Activated CD4-positive, CD25-positive, alpha-beta regulatory T cell treated with anti-CD3 and anti-CD28 coated beads, Interleukin-2, amount 50 U/mL, for 72 hours (primary cell): ENCODE results near the gene ZNF157.
A peak's percentile ranks its signal among the peaks of the same experiment; 100 is the strongest.
"Not testable (repeated sequence)": the region's sequence is repeated elsewhere in the genome, so short reads cannot be mapped to it uniquely, and the experiment has no call there.

Experiments used
- DNase-seq: peaks from one replicate; pipeline ENCODE4 v3.0.0; 2021

Gene ZNF157

DNA sequence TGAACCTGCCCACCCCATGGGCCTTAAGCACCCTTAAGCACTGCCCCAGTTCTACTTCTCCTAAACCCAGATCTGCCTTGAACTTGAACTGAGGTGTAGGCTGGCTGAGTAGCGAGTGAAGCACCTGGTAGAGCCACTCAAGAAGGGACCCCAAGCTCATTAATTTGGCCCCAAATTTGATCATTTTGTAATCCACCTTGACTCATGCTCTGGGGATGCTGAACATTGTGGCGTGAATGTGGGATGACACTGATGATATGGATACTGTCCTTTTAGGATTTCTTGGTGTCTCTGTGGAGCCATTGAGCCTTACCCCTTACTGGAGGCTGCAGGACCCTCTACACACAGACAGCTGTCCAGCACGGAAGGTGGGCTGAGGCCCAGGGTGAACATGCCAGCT lies at the start of gene ZNF157:
Gene ZNF157, plus strand, starts transcription at position 301 of the 400 bp plus-strand sequence. Its CDS starts 91 bp downstream, at position 392.
- DNase-seq, result no peak

DNA sequence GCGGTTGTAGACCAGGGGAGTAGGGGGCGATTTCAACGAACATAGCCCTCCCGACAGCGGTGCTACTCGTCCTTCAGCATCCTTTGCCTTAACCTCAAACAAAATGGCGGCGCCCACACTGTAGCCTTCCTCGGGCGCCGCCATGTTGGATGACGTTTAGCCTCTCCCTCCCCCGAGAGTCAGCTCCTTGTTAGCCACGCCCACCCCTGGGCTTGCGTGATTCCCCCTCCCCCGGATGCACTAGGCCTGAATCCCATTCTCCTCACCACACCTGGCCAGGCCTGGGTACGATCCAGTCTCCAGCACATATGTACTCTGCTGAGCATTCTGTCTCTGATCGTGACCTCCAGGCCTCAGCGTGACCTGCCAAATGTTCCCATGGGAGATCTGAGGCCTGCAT lies 49.0 kb upstream of the ZNF157 start:
- DNase-seq, result no peak

DNA sequence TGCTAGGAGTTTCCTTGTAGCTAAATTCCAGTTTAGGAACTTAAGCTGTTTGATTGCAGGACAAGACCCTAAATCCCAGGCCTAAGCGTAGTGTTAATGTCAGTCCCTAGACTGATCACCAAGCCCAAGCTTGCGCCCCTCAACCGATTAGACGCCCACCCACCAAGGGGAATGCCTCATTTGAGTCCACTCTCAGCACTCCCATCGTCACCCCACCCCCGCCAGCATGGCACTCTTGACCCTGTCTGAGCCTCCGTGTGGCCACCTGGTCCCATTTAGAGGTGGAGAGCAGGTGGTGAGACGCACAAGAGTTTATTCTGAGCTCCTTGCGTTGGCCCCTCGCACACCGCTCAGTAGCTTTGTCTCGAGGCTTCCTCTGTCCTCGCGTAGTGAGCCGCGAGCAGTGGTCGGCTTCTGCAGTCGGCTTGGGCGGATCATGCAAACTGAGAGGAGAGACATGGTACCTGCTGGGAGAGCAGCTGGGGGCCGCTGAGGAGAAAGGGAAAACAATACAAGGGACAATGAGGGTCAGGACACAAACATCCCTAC lies 48.5 kb upstream of the ZNF157 start:
- DNase-seq, result no peak

DNA sequence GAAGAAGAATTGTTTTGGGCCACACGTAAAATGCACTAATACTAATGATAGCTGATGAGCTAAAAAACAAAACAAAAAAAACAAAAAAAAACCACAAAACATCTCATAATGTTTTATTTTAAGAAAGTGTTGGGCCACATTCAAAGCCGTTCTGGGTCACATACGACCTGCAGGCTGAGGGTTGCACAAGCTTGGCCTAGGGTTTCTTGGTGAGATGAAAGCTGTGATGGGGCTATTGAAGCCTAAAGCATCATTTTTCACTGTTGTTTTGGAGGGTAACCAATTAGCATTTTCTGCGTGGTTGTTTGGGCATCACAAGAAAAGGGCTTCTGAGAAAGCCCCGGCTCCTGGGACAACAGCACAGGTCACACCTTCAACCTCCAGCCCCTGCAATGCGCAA lies 42.5 kb upstream of the ZNF157 start:
- DNase-seq, result no peak

DNA sequence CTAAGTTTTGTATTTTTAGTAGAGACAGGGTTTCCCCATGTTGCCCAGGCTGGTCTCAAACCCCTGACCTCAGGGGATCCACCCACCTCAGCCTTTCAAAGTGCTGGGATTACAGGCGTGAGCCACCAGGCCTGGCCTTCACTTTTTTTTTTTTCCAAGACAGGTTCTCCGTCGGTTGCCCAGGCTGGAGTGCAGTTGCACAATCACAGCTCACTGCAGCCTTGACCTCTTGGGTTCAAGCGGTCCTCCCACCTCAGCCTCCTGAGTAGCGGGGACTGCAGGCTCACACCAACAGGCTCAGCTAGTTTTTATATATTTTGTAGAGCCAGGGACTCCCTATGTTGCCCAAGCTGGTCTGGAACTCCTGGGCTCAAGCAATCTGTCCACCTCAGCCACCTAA lies 37.6 kb upstream of the ZNF157 start:
- DNase-seq, result not testable (repeated sequence)

DNA sequence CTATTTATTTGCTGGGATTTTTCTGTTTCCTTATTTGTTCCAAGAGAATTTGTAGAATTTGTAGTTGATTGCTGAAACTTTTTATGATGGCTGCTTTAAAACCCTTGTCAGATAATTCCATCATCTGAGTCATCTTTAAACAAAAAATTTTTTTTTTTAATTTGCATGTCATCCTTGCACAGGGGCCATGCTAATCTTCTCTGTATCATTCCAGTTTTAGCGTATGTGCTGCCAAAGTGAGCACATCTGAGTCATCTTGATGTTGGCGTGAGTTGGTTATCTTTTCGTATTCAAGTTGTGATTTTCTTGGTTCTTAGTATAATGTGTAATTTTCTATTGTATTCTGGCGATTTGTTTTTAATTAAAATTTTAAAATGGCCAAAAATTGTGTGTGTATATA lies 18.7 kb upstream of the ZNF157 start:
- no peak for DNase-seq

DNA sequence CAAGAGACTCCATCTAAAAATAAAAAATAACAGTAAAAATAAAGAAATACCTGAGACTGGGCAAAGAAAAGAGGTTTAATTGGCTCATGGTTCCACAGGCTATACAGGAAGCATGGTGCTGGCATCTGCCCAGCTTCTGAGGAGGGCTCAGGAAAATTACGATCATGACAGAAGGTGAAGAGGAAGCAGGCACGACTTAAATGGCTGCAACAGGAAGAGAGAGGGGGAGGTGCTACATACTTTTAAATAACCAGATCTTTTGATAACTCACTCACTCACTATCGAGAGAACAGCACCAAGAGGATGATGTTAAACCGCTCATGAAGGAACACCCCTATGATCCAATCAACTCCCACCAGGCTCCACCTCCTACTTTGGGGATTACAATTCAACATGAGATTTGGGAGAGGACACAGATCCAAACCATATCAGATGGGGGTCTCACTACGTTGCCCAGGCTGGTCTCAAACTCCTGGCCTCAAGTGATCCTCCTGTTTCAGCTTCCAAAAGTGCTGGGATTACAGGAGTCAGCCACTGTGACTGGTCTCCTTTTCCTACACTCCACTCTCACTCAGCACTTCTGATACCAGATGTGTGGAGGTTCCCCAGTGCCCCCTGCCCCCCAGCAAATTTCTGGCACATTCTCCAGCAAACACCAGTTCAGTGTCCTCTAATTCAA lies 11.9 kb upstream of the ZNF157 start:
- DNase-seq, result no peak

DNA sequence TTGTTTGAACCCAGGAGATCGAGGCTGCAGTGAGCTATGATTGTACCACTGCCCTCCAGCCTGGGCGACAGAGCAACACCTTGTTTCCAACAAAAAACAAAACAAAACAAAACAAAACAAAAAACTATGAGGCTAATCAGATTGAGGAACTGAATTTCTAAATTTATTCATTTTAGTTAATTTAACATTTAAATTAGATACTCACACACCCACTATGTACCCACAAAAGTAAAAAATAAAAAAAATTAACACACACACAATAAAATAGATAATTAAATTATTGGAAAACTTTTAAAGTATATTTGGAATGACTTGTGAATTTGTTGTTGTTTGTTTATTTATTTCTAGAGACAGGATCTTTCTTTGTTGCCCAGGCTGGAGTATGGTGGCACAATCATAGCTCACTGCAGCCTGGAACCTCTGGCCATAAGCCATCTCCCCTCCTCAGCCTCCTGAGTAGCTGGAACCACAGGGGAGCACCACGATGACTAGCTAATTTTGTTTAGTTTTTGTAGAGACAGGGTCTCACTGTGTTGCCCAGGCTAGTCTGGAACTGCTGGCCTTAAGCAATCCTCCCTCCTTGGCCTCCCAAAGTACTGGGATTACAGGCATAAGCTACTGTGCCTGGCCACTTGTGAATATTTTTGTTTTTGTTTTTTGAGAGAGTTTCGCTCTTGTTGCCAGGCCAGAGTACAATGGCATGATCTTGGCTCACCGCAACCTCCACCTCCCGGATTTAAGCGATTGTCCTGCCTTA lies 9.8 kb upstream of the ZNF157 start:
- DNase-seq, result no peak

DNA sequence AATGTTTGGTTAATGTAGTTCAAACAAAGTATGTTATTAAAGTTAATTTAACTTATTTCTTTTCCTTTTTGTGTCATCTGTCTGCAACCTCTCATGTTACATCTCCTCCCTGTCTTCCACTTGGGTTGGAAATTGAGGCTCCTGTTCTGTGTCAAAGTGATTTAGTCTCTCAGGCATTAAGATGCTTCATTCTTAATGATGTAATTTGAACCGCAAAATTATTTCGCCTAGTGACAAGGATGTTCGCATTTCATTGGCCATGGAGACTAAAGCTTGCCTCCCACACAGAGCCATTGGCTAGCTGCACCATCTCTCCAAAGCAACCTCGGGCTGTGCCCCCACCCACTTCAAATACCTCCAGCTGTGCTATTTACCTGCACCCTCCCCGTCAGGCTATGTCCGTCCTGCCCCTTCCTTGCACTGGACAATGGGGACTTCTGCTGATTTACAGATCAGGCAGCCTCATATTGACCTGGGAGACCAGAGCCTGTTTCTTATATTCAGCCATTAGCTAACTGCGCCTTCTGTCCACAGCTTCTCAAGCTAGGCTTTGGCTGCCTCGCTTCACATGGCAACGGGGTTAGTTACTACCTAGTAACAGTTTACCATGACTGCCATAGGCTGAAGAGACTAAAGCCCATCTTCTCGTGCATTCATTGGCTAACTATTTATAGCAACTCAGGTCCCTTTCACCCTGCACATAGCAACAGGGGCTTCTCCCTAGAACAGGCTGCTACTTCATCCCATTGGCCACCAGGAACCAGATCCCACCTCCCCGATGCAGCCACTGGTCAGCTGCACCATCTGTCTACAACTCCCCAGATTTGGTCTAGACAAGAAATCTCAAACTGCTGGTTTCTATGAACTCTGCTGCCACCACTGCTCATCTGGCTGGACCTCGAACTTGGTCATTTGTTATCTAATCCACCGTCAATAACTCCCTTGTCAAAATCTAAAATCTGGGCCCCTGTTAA lies 8.6 kb upstream of the ZNF157 start:
- DNase-seq, result no peak

DNA sequence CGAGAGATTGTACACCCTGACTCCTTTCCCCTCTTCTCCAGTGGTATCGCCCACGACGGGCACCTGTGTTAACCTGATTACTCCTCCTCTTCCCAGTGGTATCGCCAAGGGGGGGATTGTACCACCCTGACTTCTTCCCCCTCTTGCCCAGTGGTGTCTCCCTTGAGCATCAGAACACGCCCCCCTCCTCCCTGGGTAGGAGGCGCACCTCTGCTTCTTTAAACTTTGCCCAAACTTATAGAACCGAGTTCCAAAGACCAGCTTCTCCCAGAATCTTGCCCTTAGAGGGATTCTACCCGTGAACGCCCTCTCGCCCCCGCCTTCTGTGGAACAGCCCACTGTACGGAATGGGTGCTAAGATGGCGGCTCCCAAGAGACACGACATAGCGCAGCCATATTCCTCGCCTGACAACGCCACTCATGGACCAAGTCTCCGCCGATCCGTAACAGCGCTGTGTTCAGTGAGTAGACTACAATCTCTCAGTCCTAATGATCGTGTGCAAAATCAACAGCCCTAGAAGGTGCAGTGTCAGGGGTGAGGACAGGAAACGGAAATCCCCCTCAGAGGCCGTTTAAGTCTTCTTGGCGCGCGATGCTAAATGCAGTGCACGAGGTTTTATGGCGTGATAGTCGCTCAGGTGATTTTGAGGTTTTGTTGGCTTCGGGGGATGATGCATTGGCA lies 4.2 kb upstream of the ZNF157 start:
- peak; percentile 63 for DNase-seq

DNA sequence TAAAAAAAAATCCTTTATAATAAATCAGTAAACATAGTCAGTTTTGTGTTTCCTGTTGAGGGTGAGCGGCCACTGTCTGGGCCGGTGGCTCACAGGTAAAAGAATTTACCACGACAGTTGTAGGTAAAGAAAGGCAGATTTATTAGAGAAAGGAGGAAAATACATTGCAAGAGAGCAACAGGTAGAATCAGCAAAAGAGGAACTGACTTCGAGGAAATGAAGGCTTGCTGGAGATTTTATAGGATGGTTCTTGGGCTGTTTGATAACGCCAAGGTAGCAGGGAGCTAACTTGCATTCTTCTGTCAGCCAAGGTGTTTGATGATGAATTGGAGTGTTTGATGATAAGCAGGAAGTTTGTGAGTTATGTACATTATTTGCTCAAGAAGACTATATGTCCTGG lies 2.8 kb downstream of the ZNF157 start:
- no peak for DNase-seq

DNA sequence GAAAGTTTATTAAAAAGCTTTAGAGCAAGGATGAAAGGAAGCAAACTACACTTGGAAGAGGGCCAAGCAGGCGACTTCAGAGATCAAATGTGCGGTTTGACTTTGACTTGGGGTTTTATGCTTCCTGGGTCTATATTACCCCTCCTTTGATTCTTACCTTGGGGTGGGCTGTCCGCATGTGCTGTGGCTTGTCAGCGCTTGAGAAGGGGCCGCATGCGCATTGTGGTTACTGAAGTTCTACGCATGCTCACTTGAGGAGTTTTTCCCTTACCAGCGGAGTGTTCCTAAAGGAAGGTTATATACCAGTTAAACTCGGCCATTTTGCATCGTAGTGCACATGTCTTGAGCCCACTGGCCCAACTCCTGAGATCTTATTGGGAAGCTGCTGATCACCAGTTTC lies 9.9 kb downstream of the ZNF157 start:
- DNase-seq, result peak; percentile 41

DNA sequence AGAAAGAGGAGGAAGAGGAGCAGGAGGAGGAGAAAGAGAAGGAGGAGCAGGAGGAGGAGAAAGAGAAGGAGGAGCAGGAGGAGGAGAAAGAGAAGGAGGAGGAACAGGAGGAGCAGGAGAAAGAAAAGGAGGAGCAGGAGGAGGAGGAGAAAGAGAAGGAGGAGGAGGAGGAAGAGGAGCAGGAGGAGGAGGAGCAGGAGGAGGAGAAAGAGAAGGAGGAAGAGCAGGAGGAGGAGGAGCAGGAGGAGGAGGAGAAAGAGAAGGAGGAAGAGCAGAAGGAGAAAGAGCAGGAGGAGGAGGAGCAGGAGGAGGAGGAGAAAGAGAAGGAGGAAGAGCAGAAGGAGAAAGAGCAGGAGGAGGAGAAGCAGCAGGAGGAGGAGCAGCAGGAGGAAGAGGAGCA lies 10.5 kb downstream of the ZNF157 start:
- DNase-seq, result not testable (repeated sequence)

DNA sequence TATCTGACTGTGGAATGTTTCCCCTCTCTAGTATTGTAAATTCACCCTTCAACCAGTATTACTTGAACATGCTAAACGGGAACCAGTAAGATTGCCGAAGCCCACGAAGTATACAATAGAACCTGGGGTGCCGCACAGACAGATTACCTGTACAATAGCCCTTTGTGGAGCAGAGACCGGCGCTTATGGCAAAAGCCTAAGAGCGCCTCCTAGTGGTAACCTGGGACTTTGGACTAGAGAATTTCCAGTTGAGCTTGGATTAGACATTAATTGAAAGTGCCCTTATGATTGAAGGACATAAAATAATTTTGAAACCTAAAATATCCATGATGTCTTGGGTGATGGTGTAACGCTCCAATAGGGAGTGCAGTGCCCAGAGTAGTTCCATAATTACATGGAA lies 14.1 kb downstream of the ZNF157 start:
- peak; percentile 68 for DNase-seq

DNA sequence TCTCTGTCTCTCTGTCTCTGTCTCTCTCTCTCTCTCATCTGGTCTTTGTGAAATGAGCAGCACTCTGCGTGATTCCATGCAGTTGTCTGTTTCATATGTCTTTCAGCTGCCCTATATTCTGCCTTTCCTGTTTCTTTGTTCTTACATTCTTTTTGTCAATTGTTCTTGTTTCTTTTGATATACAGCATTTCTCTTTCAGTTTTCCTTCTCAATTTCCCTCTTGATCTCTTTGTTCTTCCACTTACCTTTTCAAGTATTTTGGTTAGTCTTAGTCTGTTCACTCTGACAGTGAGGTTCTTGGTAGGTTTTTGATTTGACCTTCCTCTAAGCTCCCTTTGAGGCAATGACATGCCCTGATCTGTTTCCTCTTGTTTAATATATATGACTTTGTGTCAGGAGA lies 20.4 kb downstream of the ZNF157 start:
- DNase-seq, result no peak

DNA sequence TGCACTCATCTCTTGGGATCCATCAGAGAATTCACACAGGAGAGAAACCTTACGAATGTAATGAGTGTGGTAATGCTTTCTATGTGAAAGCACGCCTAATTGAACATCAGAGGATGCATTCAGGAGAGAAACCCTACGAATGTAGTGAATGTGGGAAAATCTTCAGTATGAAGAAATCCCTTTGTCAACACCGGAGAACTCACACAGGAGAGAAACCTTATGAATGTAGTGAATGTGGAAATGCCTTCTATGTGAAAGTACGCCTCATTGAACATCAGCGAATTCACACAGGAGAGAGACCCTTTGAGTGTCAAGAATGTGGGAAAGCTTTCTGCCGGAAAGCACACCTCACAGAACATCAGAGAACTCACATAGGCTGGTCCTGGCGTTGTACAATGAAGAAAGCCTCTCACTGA lies 42.8 kb downstream of the ZNF157 start:
- no peak for DNase-seq

DNA sequence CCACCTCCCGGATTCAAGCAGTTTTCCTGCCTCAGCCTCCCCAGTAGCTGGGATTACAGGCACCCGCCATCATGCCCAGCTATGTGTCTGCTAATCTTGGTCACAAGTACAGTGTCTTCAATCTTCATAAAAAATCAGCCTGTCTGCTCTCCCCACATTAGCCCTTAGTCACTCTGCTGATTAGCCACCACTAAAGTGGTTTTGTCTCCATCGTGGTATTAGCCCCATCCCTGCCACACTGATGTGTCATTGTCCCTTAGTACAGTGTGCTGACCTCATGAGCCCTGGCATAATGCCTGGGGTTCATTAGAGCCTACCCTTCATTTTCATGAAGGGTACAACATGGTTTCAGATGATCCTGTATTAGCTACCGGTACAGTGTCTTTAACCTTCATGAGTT lies 49.9 kb downstream of the ZNF157 start:
- no peak for DNase-seq

DNA sequence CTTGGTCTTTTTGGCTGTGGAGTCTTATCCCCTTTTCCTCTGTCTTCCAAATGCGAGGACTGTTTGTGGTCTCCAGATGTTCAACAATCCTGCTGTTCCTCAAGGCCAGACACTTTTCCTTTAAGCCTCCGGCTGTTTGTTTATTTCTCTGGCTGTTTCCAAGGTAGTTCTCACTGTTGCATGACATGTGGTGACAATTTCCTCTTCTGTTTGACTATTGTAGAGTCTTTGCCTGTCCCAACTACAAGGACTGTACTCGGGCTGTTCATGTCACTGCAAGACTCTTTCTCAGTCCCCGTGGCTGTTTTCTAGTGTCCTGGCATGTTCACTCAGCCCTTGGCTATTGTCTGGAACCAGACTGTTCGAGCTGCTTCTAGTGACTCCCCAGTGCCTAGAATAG lies 50.6 kb downstream of the ZNF157 start:
- DNase-seq, result no peak

DNA sequence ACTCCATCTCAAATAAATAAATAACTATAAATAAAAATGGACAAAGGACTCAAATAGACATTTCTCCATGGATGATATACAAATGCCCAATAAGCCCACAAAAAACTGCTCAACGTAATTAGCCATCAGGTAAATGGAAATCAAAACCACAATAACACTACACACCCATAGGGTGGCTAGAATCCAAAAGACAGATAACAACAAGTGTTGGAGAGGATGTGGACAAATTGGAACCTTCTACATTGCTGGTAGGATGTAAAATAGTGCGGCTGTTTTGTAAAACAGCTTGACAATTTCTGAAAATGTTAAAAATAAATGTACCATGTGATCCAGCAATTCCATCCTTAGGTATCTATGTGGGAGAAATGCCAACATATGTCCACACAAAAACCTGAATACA lies 52.1 kb downstream of the ZNF157 start:
- DNase-seq, result no peak

DNA sequence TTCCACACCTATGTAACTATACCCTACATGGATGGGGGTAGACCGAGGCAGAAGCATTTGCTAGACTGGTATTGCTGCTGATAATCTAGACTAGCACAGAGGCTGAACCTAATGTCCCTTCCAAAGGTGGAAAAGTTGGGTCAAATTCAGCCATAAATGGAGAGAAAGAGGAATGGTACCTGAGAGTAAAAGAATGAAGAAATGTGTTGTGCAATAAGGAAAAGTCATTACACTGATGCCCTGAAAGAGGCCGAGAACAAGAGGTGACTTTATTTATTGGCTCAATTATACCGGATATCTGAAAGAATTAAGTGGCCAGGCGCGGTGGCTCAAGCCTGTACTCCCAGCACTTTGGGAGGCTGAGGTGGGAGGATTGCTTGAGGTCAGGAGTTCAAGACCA lies 60.5 kb downstream of the ZNF157 start:
- DNase-seq, result no peak

DNA sequence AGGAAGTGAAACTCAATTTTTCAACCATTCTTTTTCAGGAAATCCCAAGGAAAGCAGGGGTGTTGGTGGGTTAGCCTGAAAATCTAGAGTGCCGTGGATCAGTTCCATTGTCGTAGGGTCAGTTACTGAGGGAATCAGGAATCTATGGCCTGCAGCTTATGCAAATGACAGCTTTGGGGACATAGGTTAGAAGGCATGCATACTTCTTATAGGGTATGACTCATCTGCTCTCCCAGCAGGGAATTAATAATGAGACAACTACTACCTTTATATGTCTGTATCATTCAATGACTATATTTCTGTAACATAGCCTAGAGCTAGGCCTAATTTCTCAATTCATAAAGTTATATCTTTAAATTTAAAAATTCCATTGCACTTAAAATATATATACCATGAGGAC lies 76.1 kb downstream of the ZNF157 start:
- no peak for DNase-seq

DNA sequence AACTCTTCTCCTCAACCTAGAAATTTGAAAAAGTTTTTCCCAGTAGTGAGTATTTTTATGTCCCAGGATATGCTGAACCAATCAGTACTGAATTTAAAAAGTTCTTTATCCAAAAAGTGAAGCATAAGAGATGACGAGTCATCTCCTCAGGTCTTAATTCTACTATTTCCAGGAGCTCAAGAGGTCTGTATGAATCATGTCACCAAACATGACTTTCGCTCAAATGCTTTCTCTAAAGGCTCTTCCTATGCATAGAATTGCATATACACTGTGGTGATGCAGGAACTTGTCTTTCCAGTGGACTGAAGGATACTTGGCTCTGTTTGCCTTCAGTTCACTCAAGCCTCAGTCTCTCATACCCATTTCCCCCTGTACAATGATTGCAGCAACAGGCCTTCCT lies 76.6 kb downstream of the ZNF157 start:
- no peak for DNase-seq

DNA sequence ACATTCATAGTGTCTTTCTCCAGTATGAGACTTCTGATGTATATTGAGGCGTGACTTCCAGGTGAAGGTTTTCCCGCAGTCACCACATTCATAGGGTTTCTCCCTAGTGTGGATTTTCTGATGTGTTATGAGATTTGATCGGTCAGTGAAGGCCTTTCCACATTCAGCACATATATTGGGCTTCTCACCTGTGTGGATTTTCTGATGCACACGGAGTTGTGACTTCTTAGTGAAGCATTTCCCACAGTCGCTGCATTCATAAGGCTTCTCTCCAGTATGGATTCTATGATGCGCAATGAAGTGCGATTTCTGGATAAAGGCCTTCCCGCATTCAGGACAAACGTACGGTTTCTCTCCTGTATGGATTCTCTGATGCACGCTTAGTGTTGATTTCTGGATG lies 77.2 kb downstream of the ZNF157 start:
- no peak for DNase-seq
